Activated T-cell treated with anti-CD3 and anti-CD28 coated beads, Interleukin-2, amount 50 U/mL, for 1 hour (primary cell): ENCODE results near the gene SLC7A8.

Experiments
- DNase-seq: peaks from one replicate; pipeline ENCODE4 v3.0.0-alpha.2; 2020

The SLC7A8 gene

GRCh38 chr14:23093991-23094665 lies 89.3 kb downstream of the SLC7A8 start:
- no peak for DNase-seq

GRCh38 chr14:23093526-23093925 lies 89.9 kb downstream of the SLC7A8 start:
- no peak for DNase-seq

DNA sequence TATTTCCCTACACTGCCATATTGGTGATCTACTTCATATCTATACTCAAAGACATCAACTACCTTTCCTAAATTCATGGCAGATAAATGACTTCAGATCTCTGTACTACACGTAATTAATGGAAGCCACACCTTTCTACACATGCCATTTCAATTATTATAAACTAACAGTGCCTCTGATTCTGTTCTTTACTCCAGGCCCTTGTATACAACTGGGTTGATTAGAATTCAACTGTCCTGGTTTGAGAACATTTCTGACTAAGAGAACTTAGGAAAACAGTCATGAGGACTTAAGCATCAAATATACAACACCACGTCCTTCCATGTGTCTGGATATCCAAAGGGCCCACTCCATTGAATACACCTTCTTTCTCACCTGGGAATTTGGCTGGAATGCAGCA lies 90.4 kb downstream of the SLC7A8 start:
- no peak for DNase-seq

DNA sequence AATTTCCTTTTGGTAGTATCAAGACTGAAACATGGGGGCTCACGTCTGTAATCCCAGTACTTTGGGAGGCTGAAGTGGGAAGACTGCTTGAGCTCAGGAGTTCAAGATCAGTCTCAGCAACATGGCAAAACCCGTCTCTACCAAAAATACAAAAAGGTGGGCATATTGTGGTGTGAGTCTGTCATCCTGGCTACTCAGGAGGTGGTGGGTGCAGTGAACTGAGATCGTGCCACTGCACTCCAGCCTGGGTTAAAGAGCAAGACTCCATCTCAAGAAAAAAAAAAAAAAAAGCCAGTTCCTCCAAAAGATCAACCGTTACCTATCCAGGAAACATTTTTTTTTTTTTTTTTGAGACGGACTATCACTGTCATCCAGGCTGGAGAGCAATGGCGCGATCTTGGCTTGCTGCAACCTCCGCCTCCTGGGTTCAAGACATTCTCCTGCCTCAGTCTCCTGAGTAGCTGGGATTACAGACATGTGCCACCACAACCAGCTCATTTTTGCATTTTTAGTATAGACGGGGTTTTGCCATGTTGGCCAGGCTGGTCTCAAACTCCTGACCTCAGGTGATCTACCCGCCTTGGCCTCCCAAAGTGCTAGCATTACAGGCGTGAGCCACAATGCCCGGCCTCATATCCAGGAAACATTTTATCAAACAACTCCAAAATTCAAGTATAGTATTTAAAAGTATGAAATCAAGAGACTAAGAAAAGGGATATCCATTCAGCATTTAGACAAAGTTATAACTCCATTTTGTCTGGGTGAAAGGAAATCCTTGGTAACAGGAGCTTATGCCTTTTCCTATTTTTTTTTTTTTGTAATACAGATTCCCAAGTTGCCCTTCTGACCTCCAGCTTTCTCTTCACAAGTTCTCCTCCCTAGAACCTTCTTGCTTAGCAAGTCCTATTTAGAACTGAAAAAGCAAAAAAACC lies 91.9 kb downstream of the SLC7A8 start:
- DNase-seq = no peak

- DNase-seq = no peak
Measured at GRCh38 chr14:23090254-23090636, 93.2 kb downstream of the SLC7A8 start.

DNA sequence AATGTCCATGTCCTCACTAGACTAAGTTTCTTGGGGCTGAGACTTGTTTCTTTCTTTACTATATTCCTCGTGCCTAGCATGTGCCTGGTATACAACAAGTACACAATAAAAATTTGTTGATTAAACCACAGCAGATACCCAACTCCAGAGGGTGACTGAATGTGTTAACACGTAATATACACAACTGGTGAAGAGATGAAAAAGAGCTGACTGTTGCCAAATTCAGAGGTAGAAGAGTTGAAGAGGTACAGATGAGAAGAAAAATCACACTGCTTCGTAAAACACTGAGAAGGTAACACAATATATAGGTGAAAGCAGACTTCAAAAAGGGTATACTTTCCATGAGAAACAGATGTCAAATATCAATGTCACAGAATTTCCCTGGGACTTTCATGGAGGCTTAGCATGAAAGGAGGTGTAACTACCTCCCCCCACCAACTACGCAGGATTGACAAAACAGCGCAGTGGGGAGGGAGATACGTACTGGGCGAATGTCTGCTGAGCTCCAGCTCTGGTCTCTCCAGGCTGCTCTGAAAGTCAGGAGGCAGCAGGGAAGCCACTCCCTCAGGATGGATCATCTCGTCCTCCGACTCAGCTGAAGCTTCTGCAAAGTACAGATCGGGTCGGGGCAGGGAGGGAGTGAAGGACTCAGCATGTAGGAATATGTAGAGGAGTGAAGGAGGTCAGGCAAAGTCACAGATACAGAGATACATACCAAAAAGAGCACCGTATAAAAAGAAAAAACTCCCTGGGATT lies 93.8 kb downstream of the SLC7A8 start:
- no peak for DNase-seq

DNA sequence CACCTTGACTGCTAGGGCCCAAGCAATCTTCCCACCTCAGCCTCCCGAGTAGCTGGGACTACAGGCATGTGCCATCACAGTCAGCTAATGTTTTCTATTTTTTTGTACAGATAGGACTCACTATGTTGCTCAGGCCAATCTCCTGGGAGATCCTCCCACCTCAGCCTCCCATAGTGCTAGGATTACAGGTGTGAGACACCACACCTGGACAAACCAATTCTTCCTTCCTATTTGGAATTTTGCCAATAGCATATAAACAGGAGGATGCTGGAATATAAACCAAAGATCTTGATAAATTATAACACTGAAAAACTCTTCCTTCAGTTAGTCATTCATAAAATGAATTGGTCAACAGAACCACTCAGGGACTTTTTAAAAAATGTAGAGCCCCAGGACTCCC lies 96.9 kb downstream of the SLC7A8 start:
- no peak for DNase-seq

DNA sequence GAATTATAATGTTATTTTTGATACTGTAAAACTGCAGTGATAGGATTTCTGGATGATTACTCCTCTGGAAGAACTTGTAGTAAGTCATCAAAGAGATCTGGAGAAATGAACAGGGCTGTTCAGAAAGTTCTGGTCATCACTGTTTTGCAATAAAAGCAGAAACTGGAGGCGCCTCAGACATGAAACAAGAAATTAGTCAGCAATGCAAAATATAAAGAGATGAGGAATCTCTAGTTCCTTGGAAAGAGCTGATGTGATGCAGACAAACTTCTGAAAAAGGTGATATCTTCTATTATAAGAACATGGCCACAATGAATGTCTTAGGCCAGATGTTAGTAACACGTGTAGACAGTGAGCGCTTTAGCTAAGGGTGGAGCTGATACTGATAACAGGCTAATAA lies 98.0 kb downstream of the SLC7A8 start:
- DNase-seq = no peak

- no peak for DNase-seq
Measured at GRCh38 chr14:23080474-23080873, 103.0 kb downstream of the SLC7A8 start.

DNA sequence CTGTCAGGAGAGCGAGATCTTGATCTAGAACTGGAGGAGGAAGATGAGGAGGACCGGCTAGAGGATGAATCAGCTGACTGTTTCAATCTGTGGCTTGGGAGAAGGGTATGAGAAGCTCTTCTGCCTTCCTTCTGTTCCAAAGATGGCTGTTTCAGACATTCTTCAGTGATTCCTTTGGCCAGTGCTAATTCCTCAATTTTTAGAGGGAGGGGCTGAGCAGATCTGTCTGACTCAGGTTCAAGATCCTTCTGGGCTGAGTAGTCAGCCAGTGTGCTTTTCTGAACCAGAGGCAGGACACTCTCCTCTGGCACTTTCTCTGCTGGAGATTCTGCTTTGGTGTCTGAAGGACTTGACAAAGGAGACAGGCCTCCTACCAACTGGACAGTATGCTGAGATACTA lies 103.7 kb downstream of the SLC7A8 start:
- DNase-seq = no peak

DNA sequence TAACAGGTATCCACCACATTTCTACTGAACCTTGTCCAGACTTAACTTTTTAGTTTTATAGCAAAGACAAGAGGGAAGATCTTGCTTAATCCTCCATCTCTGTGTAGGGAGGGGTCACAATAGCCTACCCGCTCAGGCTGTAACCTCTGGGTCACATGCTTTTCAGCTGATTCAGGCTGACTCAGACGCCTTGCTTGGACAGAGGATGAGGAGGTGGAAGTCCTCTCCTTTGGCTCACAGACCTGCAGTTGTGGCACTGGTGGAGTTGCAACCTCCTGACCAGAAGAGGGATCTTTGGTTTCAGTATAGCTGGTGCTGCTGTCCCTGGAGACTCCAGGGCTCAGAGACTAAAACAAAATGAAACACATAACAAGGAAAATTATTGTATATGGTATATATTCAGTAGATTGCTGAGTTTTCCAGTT lies 104.8 kb downstream of the SLC7A8 start:
- DNase-seq = no peak

GRCh38 chr14:23077962-23078361 lies 105.5 kb downstream of the SLC7A8 start:
- no peak for DNase-seq

GRCh38 chr14:23076785-23077408 lies 106.6 kb downstream of the SLC7A8 start:
- DNase-seq = no peak
